Activated T-helper 9 cell treated with anti-CD3 and anti-CD28 coated beads, Interleukin-2, amount 50 U/mL, for 16 hours (primary cell): Measurements from ENCODE around the gene DBH.

ENCODE experiments used
- DNase-seq: peaks from one replicate; pipeline ENCODE4 v3.0.0-alpha.2; 2020; ENCODE audit warnings: low read depth

Gene DBH

DNA sequence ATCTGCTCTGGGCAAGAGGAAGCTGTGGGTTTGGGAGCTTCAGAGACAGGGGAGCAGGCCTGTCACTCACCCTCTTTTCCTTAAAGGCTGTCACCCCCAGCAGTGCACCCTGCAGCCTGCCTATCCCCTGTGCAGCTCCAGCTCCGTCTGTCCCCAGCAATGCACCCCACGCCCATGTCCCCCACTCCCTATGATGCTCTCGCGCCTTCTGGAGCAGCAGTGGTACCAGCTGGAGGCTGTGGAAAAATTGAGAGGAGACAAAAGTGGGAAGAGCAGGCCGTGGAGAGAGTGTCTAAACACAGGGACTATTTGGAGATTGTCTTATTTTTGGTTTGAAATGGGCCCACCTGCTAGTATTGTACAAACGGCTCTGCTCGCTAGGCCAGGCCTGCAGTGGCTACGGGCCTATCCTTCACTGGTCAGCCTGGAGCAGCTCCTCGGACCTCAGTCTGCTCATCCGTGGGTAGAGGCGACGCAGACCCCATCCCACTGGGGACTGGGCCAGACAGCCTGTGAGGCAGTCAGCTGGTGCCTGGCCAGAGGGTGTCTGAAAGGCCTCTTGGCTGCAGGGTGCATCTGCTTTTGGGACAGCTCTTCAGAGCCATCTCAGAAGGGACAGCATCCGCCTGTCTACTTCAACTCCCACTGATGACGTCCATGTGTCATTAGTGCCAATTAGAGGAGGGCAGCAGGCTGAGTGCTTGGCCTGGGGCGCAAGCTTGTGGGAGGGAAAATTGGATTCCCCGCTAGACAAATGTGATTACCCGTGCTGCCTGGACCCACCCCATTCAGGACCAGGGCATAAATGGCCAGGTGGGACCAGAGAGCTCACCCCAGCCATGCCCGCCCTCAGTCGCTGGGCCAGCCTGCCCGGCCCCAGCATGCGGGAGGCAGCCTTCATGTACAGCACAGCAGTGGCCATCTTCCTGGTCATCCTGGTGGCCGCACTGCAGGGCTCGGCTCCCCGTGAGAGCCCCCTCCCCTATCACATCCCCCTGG, at the start of gene DBH:
Gene DBH, plus strand, starts transcription at position 831 of the 999 bp plus-strand sequence. Its CDS starts 9 bp downstream, at position 840.
- no peak for DNase-seq

DNA sequence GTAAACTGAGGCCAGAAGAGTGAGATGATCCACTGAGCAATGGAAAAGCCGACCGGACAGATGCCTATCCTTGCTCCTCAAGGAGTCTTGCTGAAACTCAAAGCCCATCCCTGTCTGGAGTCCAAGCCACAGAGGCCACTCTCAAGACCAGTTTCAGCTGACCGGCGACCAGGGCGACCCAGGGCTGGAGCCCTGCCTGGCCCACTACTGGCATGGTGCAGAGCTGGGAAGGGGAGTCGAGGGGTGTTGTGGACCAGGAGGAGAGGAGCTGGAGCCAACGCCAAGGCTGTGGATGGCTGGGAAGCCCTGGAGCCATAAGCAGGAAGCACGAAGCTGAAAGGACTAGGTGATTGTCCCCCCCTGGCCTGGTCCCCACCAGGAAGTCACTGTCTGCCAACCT, 49.1 kb upstream of the DBH start:
- no peak for DNase-seq

DNA sequence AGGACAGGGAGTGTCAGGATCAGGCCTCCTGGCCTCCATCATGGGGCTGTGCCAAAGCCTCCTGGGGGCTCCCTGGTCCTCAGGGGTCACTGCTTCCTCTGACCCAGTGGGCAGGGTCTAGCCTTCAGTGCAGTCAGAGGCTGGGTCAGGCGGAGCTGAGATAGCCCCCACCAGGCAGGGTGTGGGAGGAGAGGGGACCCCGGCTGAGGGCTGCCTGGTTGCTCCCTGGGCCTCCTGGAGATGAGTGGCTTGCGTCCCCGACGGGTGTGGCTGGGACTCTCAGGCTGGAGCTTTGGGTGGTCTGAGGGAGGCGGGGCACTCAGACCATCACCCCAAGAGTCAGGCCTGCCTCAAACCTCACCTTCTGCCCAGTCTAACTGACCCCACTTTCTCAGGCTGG, 48.7 kb upstream of the DBH start:
- no peak for DNase-seq

DNA sequence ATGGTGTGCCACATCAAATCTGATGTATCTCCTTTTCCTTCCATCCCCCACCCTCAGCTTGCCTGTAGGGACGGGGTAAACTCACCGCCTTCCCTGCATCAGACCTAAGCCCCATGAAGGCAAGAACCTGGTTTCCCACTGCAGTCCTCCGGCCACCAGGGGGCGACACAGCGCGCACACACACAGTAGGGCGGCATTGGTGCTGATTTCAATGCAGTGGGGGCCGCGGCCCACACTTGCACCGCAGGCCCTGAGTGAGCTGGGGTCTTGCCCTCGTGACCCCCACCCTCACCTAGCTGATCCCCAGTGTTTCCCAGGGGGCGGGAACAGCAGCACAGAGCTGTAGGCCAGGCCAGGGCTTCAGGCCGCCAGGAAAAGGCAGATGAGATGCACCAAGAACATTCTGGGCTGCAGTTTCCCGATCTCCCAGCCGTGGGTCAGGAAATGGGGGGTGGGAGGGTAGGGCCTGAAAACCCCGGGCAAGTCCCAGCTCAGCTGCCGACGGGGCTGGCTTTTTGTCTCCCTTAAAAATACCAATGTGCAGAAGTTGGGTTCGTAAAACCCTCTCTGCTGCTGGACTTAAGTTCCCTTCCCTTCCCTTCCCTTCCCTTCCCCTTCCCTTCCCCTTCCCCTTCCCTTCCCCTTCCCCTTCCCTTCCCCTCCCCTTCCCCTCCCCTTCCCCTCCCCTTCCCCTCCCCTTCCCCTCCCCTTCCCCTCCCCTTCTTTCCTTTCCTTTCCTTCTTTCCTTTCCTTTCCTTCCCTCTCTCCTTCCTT, 46.5 kb upstream of the DBH start:
- peak; percentile 23 for DNase-seq

DNA sequence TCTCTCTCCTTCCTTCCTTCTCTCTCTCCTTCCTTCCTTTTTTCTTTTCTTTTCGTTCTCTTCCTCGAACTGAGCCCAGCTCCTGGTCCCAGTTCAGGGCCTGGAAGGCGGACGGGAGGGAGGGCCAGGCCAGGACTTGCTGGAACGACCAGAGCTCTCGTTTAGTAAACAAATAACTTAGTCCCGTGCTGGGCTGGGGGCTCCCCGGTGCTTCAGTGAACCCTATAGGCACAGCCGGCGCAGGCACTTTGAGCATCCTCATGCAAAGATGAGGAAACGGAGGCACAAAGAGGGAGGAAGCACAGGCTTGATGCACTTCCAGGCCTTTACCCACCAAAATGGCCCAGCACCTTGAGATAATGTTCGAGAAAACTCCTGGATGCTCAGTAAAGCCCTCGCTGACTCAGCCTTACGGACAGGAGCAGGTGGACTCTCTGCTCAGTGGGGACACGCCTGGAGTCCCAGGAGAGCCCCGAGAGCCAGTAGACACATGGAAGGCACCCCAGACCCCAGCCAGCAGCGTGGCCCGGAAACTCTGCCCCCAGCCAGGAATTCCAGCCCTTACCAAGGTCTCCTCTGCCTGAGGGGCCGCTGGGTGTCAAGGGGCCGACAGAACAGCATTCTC, 45.8 kb upstream of the DBH start:
- DNase-seq, result no peak

DNA sequence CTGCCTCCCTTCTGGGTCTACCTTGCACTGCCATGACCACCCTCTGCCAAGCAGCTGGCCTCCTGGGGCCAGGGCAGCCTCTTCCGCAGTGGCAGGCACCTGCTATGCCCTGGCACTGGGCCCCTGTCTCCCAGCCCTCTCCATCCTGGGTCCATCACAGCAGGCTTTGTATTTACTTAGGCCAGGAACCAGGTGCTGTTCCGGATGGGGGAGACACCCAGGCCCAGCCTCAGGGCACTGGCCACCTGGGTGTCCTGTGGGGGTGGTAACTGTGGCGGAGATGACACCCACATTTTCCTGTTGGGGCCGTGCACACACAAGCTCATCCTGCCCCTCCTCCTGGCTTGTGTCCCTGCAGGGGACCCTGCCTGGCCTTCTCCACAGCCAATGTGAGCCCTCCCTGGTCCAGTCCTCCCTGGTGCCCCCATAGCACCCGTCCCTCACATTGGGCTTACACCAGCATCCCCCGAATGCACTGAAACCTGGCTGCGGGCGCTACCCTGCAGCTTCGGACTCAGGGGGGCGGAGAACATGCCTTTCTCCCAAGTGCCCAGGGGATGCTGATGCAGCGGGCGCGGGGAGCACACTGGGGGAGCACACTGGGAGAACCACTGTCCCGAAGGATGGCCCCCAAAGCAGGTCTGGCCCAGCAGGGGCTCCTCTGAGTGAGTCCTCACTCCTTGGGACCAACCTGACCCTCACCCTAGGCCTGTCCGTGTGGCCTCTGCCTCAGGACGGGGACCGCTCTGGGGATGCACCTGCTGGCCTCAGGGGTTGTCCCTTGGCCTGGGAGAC, 44.9 kb upstream of the DBH start:
- DNase-seq, result no peak

DNA sequence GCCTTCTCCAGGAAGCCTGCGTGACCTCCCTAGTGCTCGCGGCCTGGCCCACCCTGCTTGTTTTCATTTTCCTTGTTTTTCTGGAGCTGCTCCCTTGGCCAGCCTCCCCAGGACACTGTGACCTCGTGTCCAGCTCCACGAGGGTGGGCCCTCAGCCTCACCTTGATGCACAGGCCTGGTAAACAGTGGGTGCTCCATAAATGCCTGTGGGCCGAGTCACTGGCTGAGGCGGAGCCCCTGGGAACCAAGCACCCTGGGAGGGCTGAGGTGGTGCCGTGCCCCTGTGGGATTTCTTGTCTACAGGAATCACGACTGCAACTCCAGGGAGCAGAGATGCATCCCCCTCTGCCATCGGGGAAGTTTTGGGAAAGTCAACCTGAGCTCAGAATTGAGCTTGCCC, 44.2 kb upstream of the DBH start:
- no peak for DNase-seq

DNA sequence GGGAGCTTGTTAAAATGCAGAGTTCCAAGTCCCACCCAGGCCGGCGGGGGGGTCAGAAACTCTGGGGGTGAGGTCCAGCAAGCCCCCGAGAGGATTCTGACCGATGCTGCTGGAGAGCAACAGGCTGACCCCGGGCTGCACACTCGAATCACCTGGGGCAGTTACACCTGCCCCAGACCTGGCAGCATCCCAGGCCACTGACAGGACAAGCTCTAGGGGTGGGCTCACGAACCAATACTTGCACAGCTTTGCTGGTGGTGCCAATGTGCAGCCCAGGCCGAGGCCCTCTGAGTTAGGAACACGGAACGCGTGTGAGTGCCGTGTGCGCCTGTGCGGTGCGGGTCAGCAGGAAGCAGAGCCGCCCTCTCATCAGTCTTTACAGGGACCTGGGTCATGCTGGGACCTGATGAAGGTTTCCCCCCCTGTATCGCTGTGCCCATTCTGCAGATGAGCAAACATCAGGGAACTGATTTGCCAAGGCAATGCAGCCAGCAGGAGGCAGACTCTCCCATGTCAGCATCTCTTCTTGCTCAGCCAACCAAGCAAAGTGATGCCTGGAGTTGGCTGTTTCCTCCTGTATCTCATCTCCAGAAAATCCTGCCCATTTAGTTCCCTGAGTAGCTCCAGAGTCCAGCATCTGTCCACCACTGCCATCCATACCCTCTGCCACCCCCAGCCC, 43.3 kb upstream of the DBH start:
- DNase-seq, result no peak

DNA sequence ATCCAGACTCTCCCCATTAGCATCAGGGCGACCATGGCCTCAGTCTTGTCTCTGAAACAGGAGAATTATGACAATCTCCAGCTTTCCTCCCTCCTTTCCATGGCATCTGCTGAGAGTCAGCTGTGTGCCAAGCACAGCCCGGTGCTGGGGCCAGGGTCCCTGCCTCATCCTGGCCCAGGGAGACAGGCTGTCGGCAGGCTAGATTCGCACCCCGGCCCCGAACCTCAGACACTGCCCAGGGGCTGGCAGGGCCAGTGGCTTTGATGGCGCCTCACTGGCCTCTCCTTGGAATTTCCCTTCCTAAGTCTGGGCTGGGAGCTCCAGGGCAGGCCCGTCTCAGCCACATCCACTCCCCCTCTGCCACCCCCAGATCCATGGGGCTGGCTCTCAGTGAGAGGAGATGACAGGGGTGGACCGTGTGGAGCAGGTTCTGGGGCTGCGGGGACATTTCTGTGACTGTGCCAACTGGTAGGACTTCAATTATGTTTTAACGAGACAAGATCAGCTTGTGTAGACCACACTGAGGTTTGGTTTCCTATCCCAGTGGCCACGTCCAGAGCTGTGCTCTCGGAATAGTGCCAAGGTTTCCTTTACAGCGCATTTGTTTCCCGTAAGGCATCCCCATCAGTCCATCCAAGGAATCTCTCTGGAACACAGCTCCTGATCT, 42.4 kb upstream of the DBH start:
- no peak for DNase-seq

DNA sequence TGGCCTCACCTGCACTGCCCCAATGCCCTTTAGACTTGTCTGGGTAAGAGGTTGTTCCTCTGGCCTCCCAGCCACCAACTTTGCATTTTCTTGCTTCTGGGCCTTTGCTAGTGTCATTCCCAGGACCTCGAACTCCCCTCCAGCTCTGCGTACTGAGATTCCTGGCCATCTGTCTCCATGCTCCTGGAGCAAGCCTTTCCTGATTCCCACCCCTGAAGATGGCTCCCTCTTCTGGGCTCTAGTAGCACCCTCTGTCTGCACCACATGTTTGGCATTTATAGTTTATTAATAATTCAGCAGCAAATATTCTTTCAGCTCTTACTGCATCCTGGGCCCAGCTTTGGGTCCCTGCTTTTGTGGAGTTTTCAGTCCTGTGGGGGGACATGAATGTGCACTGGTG, 41.9 kb upstream of the DBH start:
- DNase-seq, result no peak

DNA sequence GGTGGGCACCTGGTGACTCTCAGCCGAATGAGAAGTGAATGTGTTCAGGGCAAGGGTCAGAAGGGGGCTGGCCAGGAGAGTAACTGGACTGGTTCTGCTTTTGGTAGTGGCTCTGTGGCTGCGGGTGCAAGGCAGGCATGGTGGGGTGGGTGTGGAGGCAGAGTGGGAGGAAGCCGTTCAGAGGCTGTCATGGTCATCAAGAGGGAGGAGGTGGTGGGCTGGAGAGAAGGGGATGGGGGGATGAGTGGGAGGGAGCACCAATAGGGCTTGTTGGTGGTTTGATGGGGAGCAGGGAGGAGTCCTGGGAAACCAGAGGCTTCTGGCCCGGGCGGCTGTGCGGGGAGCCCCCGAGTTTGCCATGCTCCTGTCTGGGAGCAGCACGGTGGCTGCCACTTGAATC, 40.3 kb upstream of the DBH start:
- no peak for DNase-seq

DNA sequence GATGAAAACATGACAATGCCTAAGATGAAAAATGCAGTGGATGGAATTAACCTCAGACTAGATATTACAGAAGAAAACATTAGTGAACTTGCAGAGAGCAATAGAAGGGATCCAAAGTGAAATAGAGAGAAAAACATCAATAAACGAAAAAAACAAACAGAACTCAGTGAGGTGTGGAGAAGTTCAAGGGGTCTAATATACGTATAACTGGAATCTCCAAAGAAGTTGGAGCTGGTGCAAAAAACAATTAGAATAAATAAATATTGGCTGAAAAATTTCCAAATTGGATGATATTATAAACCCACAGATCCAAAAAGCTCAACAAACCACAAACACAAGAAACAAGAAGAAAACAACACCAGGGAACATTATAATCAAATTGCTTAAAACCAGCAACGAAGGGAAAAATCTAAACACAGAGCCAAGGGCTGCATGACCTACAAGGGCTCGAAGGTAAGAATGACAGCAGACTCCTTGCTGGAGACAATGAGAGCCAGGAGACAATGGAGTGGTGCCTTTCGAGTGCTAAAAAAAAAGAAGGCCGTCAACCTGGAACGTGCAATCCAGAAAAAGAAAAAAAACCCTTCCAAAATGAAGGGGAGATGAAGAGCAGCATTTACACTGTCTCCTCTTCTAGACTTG, 38.7 kb upstream of the DBH start:
- DNase-seq, result no peak

DNA sequence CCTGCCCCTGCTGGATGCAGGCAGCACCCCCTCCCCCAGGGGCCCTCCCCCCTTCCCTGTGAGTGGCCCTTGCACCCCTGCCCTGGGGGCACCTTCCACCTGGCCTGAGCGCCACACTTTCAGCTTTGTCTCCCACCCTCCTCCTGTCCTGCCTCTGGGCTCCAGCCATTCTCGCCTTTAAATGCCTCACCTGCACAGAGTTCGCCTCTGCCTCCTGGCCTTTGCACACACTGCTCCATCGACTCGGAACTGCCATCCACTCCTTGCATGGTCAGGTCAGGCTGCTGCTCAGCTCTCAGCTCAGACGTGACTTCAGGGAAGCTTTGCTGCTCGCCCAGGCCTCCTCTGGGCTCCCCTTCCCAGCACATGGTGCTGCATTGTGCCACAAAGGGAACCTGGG, 37.2 kb upstream of the DBH start:
- no peak for DNase-seq

DNA sequence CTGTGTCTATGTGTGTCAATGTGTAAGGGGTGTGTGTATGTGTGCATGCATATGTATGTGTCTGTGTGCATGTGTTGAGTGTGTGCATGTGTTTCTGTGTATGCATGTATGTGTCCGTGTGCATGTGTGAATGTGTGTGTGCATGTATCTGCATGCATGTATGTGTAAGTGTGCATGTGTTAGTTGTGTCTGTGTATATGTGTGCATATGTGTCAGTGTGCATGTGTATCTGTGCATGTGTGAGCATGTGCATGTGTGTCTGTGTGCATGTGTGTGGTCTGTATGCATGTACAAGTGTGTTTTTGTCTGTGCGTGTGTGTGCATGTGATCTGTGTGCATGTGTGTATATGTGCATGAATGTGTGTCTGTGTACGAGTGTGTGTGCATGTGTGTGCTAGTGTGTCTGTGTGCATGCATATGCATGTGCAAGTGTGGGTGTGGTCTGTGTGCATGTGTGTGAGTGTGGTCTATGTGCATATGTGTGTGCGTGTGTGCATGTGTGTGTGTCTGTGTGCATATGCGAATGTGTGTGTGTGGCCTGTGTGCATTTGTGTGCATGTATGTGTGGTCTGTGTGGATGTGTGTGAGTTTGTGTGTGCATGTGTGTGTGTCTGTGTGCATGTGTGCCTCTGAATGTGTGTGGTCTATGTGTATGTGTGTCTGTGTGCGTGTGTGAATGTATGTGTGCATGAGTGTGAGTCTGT, 36.5 kb upstream of the DBH start:
- DNase-seq, result no peak

DNA sequence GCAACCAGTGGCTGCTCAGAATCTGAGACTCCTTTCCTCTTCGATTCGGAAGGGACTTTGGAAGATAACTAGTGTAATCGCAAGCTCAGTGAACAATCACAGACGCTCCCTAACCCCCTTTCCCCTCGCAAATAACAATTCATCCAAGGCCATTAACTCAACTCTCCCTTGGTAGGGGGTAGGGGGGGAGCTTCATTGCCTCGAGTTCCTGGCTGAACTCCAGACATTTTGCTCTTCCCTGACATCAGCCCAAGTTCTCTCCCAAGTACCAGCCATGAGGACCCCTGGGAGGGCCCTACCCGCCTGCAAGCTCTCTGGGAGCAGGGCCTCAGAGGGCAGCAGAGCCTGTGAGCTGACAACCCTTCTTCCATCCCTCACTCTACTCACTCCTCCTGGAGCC, 35.4 kb upstream of the DBH start:
- no peak for DNase-seq

DNA sequence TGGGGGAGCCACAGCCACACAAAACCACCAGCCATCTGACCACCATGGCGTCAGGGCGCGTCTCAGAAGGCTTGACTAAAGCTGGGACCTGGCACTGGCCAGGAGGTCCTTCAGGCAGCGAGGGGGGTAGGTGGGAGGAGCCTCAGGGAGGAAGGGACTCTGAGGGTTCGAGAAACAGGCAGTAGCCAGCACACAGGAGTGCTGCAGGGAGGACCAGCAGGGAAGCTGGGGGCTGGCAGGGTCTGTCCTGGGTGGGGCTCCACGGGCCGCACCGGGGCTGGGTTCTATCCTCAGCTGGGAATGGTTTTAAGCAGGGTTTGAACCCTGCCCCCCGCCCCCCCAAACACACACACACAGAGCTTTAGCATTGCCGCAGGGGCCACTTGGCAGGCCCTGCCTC, 34.4 kb upstream of the DBH start:
- no peak for DNase-seq

DNA sequence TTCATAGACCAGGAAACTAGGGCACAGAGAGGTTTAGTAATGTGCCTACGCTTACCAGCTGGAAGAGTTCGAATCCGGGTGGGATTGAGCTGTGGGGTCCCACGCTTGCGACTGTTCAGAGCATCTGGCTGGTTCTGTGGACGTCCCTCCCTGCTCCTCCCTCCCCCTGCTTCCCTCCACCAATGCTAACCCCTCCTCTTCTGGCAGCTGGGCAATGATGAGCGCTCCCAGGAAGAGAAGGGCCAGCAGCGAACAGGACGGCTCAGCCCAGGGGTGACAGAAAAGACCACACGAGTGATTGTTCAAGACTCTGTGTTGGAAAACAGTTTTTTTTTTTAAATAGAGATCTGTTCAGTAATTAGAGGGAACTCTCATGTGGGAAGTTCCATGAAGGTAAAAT, 33.9 kb upstream of the DBH start:
- DNase-seq, result no peak

DNA sequence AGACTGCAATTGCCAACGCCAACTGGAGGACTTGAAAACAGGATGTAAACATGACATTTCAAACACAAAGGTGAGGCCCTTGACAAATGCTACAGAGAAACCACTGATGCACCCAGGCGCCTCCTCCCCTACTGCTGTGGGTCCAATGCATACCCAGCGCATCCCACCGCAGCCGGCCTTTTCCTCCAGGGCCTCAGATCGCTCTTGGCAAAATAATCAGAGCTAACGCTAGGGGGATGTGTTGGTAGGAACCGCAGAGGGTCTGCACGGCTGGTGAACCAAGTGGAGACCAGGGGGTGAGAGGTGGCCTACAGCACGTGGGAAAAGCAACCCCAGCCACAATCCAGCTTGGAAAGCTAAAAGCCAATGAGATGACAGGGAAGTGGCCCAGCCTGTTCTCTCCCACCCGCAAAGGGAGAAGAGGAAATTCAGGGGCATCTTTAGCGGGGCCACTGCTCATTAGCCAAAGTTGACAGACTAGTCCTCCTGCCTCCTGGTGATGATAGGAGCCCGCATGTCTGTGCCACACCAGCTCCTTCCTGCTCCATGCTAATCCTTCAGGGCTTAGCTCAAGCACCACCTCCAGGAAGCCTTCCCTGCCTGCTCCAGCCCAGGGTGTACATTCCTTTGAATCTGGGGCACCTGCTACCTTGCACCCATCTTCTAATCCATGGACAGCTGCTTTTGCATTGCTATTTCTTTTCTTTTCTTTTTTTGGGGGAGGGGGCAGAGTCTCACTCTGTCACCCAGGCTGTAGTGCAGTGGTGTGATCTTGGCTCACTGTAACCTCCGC, 32.8 kb upstream of the DBH start:
- no peak for DNase-seq

DNA sequence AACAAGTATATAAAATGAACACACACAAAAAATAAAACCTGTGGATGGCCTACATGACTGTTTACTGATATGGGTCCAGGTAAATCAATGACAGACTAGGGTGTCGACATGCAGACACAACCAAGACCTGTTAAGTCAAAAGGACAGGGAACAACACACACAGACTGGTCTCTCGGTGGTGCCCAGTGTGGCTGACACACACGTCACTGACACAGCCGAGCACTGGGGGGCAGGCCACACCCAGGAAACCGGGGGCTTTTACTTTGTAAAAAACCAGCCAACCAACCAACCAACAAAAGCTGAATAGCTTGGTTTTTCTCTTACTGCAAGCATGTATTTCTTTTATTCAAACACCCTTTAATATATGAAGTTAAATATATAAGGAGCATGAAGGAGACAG, 31.9 kb upstream of the DBH start:
- DNase-seq, result no peak
